Activated CD4-positive, alpha-beta memory T cell treated with anti-CD3 and anti-CD28 coated beads for 36 hours (primary cell): ENCODE data around the gene GCLC. TPM values are rescaled to one million over a fixed set of nuclear protein-coding genes. Genes with fewer than 3 reads are reported as not detected.
"Not testable (repeated sequence)": the region's sequence is repeated elsewhere in the genome, so short reads cannot be mapped to it uniquely, and the experiment has no call there.

Experiments
- CTCF ChIA-PET: fragments of 350-600 bp; sonication (Branson Sonifier 250); formaldehyde crosslinking; loops from one replicate; lab custom pipeline; 2021; ENCODE audit warnings: antibody characterized with exemption, inconsistent platforms; lab: Charles Lee
- POLR2A ChIA-PET: fragments of 350-600 bp; sonication (Branson Sonifier 250); formaldehyde crosslinking; loops from one replicate; lab custom pipeline; 2021; ENCODE audit warnings: antibody characterized with exemption; lab: Charles Lee
- DNase-seq: peaks from one replicate; pipeline ENCODE4 v3.0.0-alpha.2; 2020
- H3K27ac Mint-ChIP-seq: one replicate; pipeline ENCODE4 v1.8.0; 2021; ENCODE audit warnings: mixed read lengths
- H3K27me3 Mint-ChIP-seq: one replicate; pipeline ENCODE4 v1.8.0; 2021; ENCODE audit warnings: mixed read lengths
- H3K36me3 Mint-ChIP-seq: one replicate; pipeline ENCODE4 v1.8.0; 2021; ENCODE audit warnings: mixed read lengths
- H3K4me1 Mint-ChIP-seq: one replicate; pipeline ENCODE4 v1.8.0; 2021; ENCODE audit warnings: low read depth, mixed read lengths
- H3K4me3 Mint-ChIP-seq: one replicate; pipeline ENCODE4 v1.8.0; 2021; ENCODE audit warnings: mild to moderate bottlenecking, mixed read lengths
- H3K9me3 Mint-ChIP-seq: one replicate; pipeline ENCODE4 v1.8.0; 2021; ENCODE audit warnings: mixed read lengths
- intact Hi-C: fragments of 100-400 bp; cut with micrococcal nuclease; formaldehyde crosslinking; loops from one replicate; pipeline ENCODE4 v1.15.1; 2023
- total RNA-seq, 2 experiments: library from RNA; stranded (reverse); gene quantifications; one replicate each; pipeline ENCODE4 v1.2.3, GENCODE V29; 2021

Gene GCLC
- total RNA-seq, 2 experiments from 2014 or later: 27.2 to 33.3 TPM

GRCh38 chr6:53581173-53581773 lies 36.4 kb upstream of the GCLC start:
- no peaks in the 10 kb centered on the region for H3K36me3 Mint-ChIP-seq
- ChIA-PET CTCF (interaction anchor here (2.4 kb wide), 1 partner anchor 70 kb away, joined by 10 read pairs; no protein-coding TSS in a partner anchor), POLR2A (no interaction called here)
- peak overlapping the region; percentile 31 for H3K27ac Mint-ChIP-seq
- peaks cover 46% of the 10 kb centered on the region for H3K4me1 Mint-ChIP-seq
- intact Hi-C loops: no loop called here
- H3K9me3 Mint-ChIP-seq: peaks cover 5% of the 10 kb centered on the region
- no peak overlapping the region for H3K4me3 Mint-ChIP-seq
- DNase-seq: peak; percentile 22
- H3K27me3 Mint-ChIP-seq: no peaks in the 10 kb centered on the region

DNA sequence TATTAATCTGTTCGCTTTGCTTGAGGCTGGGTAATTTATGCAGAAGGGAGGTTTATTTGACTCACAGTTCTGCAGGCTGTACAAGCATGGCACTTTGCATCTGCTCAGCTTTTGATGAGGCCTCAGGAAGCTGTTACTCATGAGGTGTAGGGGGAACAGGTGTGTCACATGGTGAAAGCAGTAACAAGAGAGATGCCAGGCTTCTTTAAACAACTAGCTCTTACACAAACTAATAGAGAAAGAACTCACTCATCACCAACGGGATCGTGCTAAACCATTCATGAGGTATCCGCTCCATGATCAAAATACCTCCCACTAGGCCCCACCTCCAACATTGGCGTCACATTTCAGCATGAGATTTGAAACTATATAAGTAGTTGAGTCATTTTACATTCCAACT lies 34.4 kb upstream of the GCLC start:
- CTCF ChIA-PET: interaction anchor here (1.1 to 2.4 kb wide), 4 partner anchors 15 to 149 kb away, joined by 3 to 11 read pairs (median 8); no protein-coding TSS in a partner anchor
- peak overlapping the region; percentile 76 for H3K27ac Mint-ChIP-seq

DNA sequence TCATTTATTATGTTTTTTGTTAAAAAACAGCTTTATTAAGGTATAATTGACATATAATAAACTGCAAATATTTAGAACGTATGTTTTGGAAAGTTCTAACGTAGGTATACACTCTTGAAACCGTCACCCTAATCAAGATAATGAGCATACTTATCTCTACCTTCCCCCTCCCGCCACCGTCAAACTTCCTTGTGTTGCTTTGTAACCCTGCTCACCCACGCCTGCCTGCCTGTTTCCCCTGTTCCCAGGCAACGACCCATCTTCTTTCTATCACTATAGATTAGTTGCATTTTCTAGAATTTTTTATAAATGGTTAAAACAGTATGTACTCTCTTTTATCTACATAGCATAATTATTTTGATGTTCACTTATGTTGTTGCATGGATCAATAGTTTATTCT lies 33.5 kb upstream of the GCLC start:
- Mint-ChIP-seq H3K36me3 (no peaks in the 10 kb centered on the region), H3K4me1 (peaks cover 37% of the 10 kb centered on the region), H3K27me3 (no peaks in the 10 kb centered on the region), H3K4me3 (no peak overlapping the region), H3K27ac (no peak overlapping the region), H3K9me3 (peaks cover 5% of the 10 kb centered on the region)
- peak; percentile 23 for DNase-seq
- CTCF ChIA-PET: interaction anchor here (1.6 kb wide), 1 partner anchor 150 kb away, joined by 7 read pairs; no protein-coding TSS in a partner anchor
- POLR2A ChIA-PET: interaction anchor here (1.6 kb wide), 1 partner anchor 31 kb away, joined by 6 read pairs; no protein-coding TSS in a partner anchor
- intact Hi-C loops: no loop called here

More for the DNA sequence above, 34.4 kb upstream of the GCLC start:
- POLR2A ChIA-PET: interaction anchor here (0.6 to 1.6 kb wide), 6 partner anchors 14 to 267 kb away, joined by 3 to 6 read pairs (median 3); no protein-coding TSS in a partner anchor
- Mint-ChIP-seq H3K4me1 (peaks cover 37% of the 10 kb centered on the region), H3K36me3 (no peaks in the 10 kb centered on the region), H3K27me3 (no peaks in the 10 kb centered on the region), H3K4me3 (no peak overlapping the region), H3K9me3 (peaks cover 5% of the 10 kb centered on the region)
- peak; percentile 82 for DNase-seq
- intact Hi-C loops: loop anchor here (1.0 kb wide), 5 partner anchors 14 to 86 kb away; no protein-coding TSS in a partner anchor

GRCh38 chr6:53573299-53573698 lies 28.4 kb upstream of the GCLC start:
- POLR2A ChIA-PET: no interaction called here
- no peaks in the 10 kb centered on the region for H3K36me3 Mint-ChIP-seq
- intact Hi-C loops: no loop called here
- no peaks in the 10 kb centered on the region for H3K27me3 Mint-ChIP-seq
- no peaks in the 10 kb centered on the region for H3K4me1 Mint-ChIP-seq
- CTCF ChIA-PET: no interaction called here
- H3K27ac Mint-ChIP-seq: no peak overlapping the region
- H3K9me3 Mint-ChIP-seq: no peaks in the 10 kb centered on the region
- no peak overlapping the region for H3K4me3 Mint-ChIP-seq
- no peak for DNase-seq

GRCh38 chr6:53572379-53572778 lies 27.5 kb upstream of the GCLC start:
- H3K27ac Mint-ChIP-seq, H3K36me3 Mint-ChIP-seq, CTCF ChIA-PET, H3K9me3 Mint-ChIP-seq, intact Hi-C loops, H3K4me3 Mint-ChIP-seq, POLR2A ChIA-PET, H3K4me1 Mint-ChIP-seq, DNase-seq, H3K27me3 Mint-ChIP-seq: not testable (repeated sequence)

- intact Hi-C loops: no loop called here
- no peak for DNase-seq
- Mint-ChIP-seq H3K36me3 (no peaks in the 10 kb centered on the region), H3K4me3 (no peak overlapping the region), H3K27ac (no peak overlapping the region), H3K9me3 (no peaks in the 10 kb centered on the region), H3K4me1 (no peaks in the 10 kb centered on the region), H3K27me3 (peaks cover 8% of the 10 kb centered on the region)
- POLR2A ChIA-PET: no interaction called here
- CTCF ChIA-PET: no interaction called here
Measured at GRCh38 chr6:53568776-53569616, 24.1 kb upstream of the GCLC start.

DNA sequence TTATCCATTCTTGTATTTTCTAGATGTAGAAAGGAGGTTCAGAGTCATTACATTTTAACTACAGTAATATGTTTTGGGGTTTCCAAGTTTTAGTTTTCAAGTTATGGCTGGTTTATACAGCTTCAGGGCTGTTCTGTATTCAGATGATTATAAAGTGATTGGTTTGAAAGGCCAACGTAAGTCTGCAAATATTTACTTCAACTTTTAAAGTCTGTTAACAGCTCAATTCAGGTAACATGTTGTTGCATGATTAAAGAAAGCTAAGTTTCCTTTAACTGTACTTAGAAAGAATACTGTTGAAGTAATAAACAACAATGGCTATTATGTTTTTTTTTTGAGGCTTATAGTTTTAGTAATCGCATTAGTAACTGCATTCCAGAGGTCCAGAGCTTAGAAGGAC lies 22.8 kb upstream of the GCLC start:
- H3K27me3 Mint-ChIP-seq: peaks cover 8% of the 10 kb centered on the region
- H3K4me3 Mint-ChIP-seq: no peak overlapping the region
- CTCF ChIA-PET: no interaction called here
- H3K9me3 Mint-ChIP-seq: no peaks in the 10 kb centered on the region
- intact Hi-C loops: no loop called here
- DNase-seq: no peak
- no peaks in the 10 kb centered on the region for H3K36me3 Mint-ChIP-seq
- POLR2A ChIA-PET: no interaction called here
- H3K27ac Mint-ChIP-seq: no peak overlapping the region
- no peaks in the 10 kb centered on the region for H3K4me1 Mint-ChIP-seq

DNA sequence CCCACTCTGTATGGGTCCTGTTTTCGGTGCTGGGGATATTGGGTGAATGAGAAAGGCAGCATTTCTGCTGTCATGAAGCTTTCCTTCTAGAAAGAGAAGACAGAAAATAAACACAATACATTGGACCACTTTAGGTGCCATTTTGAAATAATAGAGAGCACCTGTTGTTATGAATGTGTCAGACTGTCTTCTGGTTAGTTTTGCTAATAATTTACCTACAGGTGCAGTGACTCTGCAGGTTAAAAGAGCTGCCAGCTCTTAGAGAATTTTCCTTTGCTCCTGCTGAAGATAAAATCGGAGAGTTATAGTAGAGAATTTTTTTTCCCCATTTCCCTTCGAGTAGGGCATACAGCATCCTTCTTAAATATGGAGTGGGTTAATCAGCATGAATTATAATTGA lies 21.9 kb upstream of the GCLC start:
- H3K27me3 Mint-ChIP-seq: peaks cover 8% of the 10 kb centered on the region
- H3K4me1 Mint-ChIP-seq: no peaks in the 10 kb centered on the region
- ChIA-PET CTCF (interaction anchor here (1.0 kb wide), 2 partner anchors 26 to 85 kb away, joined by 3 read pairs; no protein-coding TSS in a partner anchor), POLR2A (no interaction called here)
- H3K4me3 Mint-ChIP-seq: no peak overlapping the region
- H3K27ac Mint-ChIP-seq: no peak overlapping the region
- H3K9me3 Mint-ChIP-seq: no peaks in the 10 kb centered on the region
- no peak for DNase-seq
- no peaks in the 10 kb centered on the region for H3K36me3 Mint-ChIP-seq
- intact Hi-C loops: no loop called here

GRCh38 chr6:53565886-53566285 lies 21.0 kb upstream of the GCLC start:
- intact Hi-C loops: no loop called here
- no peak overlapping the region for H3K4me3 Mint-ChIP-seq
- POLR2A ChIA-PET: no interaction called here
- no peaks in the 10 kb centered on the region for H3K4me1 Mint-ChIP-seq
- no peak overlapping the region for H3K27ac Mint-ChIP-seq
- H3K36me3 Mint-ChIP-seq: no peaks in the 10 kb centered on the region
- no peaks in the 10 kb centered on the region for H3K9me3 Mint-ChIP-seq
- no peak for DNase-seq
- peaks cover 8% of the 10 kb centered on the region for H3K27me3 Mint-ChIP-seq
- CTCF ChIA-PET: interaction anchor here (1.0 kb wide), 1 partner anchor 86 kb away, joined by 3 read pairs; no protein-coding TSS in a partner anchor

DNA sequence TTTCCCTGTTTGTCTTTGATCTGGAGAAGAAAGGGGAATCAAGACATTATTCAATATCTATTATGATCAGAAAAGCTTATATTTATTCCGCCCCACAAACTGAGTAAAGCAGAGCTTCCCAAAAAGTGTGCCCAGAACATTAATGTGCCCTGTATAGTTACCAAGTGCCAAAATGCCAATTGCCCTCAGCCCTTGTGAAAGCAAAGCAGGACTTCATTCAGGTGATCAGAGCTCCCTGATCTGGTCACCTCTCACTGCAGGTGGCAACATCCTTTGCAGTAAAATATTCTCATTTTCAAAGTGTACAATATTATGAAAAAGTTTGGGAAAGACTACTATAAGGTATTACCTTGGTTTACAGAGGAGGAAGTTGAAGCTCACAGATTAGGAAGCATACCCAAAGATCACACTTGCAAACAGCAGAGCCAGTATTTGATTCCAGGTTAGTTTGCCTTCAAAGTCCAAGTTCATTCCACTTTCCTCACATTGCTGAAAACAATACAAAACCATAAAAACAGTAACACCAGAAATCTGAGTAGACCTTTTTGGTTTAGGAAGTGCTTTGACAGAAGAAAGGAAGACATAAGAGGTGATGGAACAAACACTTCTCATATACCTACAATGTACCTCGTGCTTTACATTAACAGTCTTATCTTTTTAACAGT lies 19.6 kb upstream of the GCLC start:
- ChIA-PET CTCF (no interaction called here), POLR2A (no interaction called here)
- no peak for DNase-seq
- H3K4me1 Mint-ChIP-seq: no peaks in the 10 kb centered on the region
- peaks cover 8% of the 10 kb centered on the region for H3K27me3 Mint-ChIP-seq
- H3K27ac Mint-ChIP-seq: no peak overlapping the region
- intact Hi-C loops: no loop called here
- H3K4me3 Mint-ChIP-seq: no peak overlapping the region
- H3K9me3 Mint-ChIP-seq: peaks cover 6% of the 10 kb centered on the region
- H3K36me3 Mint-ChIP-seq: peaks cover 2% of the 10 kb centered on the region

DNA sequence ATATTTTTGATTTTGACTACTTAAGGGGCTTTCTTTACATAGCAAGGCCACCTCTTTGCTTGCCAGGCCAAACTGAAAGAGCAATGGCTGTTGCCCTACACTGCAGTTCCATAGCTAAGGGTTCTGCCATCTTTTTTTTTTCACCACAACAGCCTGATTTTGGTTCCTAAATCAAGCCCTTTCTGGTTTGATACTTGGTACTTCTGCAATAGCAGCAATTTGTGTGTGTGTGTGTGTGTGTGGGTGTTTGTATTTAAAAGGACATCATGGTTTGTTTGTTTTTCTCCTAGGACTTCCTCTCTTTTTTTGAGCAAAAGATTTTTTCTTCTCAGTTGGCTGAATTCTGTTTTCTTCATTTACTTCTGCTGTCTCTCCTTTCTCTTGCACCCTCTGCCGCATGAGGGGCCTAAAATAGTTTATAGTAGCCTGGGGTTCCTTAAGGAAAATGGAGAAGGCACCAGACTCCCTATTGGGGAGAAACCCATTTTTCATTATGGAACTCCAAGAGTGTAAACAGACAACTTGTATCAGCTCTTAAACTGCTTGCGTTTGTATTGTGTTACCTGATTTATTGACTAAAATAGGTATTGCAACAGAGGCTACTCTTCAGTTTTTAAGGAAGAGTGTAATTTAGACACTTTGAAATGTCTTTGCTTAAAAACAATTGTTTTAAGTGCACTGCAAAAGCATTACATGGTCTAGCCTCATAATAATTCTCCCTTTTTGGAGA lies 12.2 kb upstream of the GCLC start:
- no peak for DNase-seq
- no peak overlapping the region for H3K4me3 Mint-ChIP-seq
- no peaks in the 10 kb centered on the region for H3K27me3 Mint-ChIP-seq
- H3K27ac Mint-ChIP-seq: no peak overlapping the region
- CTCF ChIA-PET: interaction anchor here (1.2 kb wide), 1 partner anchor 122 kb away, joined by 3 read pairs; no protein-coding TSS in a partner anchor
- H3K9me3 Mint-ChIP-seq: peaks cover 17% of the 10 kb centered on the region
- peaks cover 3% of the 10 kb centered on the region for H3K36me3 Mint-ChIP-seq
- intact Hi-C loops: no loop called here
- POLR2A ChIA-PET: no interaction called here
- no peaks in the 10 kb centered on the region for H3K4me1 Mint-ChIP-seq
